Bone marrow (tissue), 2 donors: ENCODE data around the gene B3GNT3.
"Not testable (repeated sequence)": the region's sequence is repeated elsewhere in the genome, so short reads cannot be mapped to it uniquely, and the experiment has no call there.

Source experiments
- DNase-seq, 2 donors: peaks; one replicate each; lab custom pipeline; 2025; lab: John Stamatoyannopoulos, UW

The B3GNT3 gene

GRCh38 chr19:17796838-17797423 lies 2.0 kb downstream of the B3GNT3 start:
- DNase-seq: no peak

GRCh38 chr19:17797424-17798201 lies 2.7 kb downstream of the B3GNT3 start:
- no peak for DNase-seq

- DNase-seq: not testable (repeated sequence)
Observed at GRCh38 chr19:17798599-17798998, 3.7 kb downstream of the B3GNT3 start.

GRCh38 chr19:17802137-17802858 lies 7.4 kb downstream of the B3GNT3 start:
- no peak for DNase-seq

- peak; percentile 11 to 43 for DNase-seq
Observed at GRCh38 chr19:17803264-17803896, 8.4 kb downstream of the B3GNT3 start.

GRCh38 chr19:17805427-17805826 lies 10.5 kb downstream of the B3GNT3 start:
- no peak for DNase-seq

- DNase-seq: peak in 1 of 2 donors; percentile 17
Observed at GRCh38 chr19:17806945-17807344, 12.0 kb downstream of the B3GNT3 start.

GRCh38 chr19:17807731-17808316 lies 12.9 kb downstream of the B3GNT3 start:
- DNase-seq: peak in 1 of 2 donors; percentile 15

GRCh38 chr19:17811103-17811502 lies 16.2 kb downstream of the B3GNT3 start:
- DNase-seq: no peak

- no peak for DNase-seq
Observed at GRCh38 chr19:17811681-17812080, 16.7 kb downstream of the B3GNT3 start.

GRCh38 chr19:17812099-17812498 lies 17.2 kb downstream of the B3GNT3 start:
- DNase-seq: no peak

- DNase-seq: no peak
Observed at GRCh38 chr19:17817668-17818363, 22.9 kb downstream of the B3GNT3 start.

- no peak for DNase-seq
Observed at GRCh38 chr19:17821190-17821589, 26.3 kb downstream of the B3GNT3 start, which contains the start of gene INSL3. Gene INSL3 (minus strand): TSS chr19:17821519. CDS start chr19:17821506, 13 bp downstream.

GRCh38 chr19:17824339-17824738 lies 29.4 kb downstream of the B3GNT3 start:
- DNase-seq: no peak

GRCh38 chr19:17826508-17827056 lies 31.6 kb downstream of the B3GNT3 start:
- DNase-seq: no peak

- no peak for DNase-seq
Observed at GRCh38 chr19:17829855-17830566, 35.1 kb downstream of the B3GNT3 start.

GRCh38 chr19:17830567-17831418 lies 35.9 kb downstream of the B3GNT3 start:
- DNase-seq: no peak

- no peak for DNase-seq
Observed at GRCh38 chr19:17831419-17831888, 36.5 kb downstream of the B3GNT3 start.
